GM12892 (cell line): ENCODE data around the gene EVX2.

Experiments used
- POLR2A ChIP-seq: IDR thresholded peaks from 2 replicates; pipeline ENCODE4 v1.6.1; 2011; ENCODE audit warnings: low read depth, low read length, control low read depth
- POLR2AphosphoS5 ChIP-seq: IDR thresholded peaks from 2 replicates; pipeline ENCODE4 v1.6.1; 2011; ENCODE audit warnings: low read depth, low read length, control low read depth
- TAF1 ChIP-seq: IDR thresholded peaks from 2 replicates; pipeline ENCODE4 v1.6.1; 2011; ENCODE audit warnings: low read depth, mild to moderate bottlenecking, control low read depth, low read length, borderline replicate concordance

- no peak for TF ChIP-seq POLR2AphosphoS5
- TF ChIP-seq TAF1, result no peak
- no peak for TF ChIP-seq POLR2A
Measured at GRCh38 chr2:176096986-176097819, 13.4 kb upstream of the EVX2 start.
